Activated T-cell treated with anti-CD3 and anti-CD28 coated beads, Interleukin-2, amount 50 U/mL, for 4 hours (primary cell): ENCODE measurements around the gene DNAJB13. TPM values are rescaled to one million over a fixed set of nuclear protein-coding genes. Genes with fewer than 3 reads are reported as not detected.

Source experiments
- ATAC-seq, 2 donors: fragments of 200-7000 bp; cut with Tn5 transposase; one replicate each; pipeline ENCODE4 v1.10.0; 2021
- DNase-seq: peaks from one replicate; pipeline ENCODE4 v3.0.0-alpha.2; 2020
- H3K27me3 Mint-ChIP-seq: one replicate; pipeline ENCODE4 v1.8.0; 2021; ENCODE audit warnings: low read depth, mixed read lengths
- H3K36me3 Mint-ChIP-seq: one replicate; pipeline ENCODE4 v1.8.0; 2022; ENCODE audit warnings: mixed read lengths; ENCODE audit not compliant: insufficient read depth
- H3K4me1 Mint-ChIP-seq: one replicate; pipeline ENCODE4 v1.8.0; 2021; ENCODE audit warnings: low read depth, mixed read lengths
- H3K4me3 Mint-ChIP-seq: one replicate; pipeline ENCODE4 v1.8.0; 2021; ENCODE audit warnings: mild to moderate bottlenecking, moderate library complexity, mixed read lengths
- H3K9me3 Mint-ChIP-seq: one replicate; pipeline ENCODE4 v1.8.0; 2021; ENCODE audit warnings: mixed read lengths
- total RNA-seq, 3 donors: library from RNA; stranded (reverse); gene quantifications; one replicate each; pipeline ENCODE4 v1.2.1, GENCODE V29; 2021

The DNAJB13 gene
- total RNA-seq, 3 donors from 2014 or later = 0.27 to 0.61 TPM; not detected in 1

- no peak for ATAC-seq
- H3K4me1 Mint-ChIP-seq = peaks cover 81% of the 10 kb centered on the region
- H3K36me3 Mint-ChIP-seq = peaks cover 18% of the 10 kb centered on the region
- no peak overlapping the region for H3K4me3 Mint-ChIP-seq
- no peak for DNase-seq
- H3K9me3 Mint-ChIP-seq = no peaks in the 10 kb centered on the region
- H3K27me3 Mint-ChIP-seq = no peaks in the 10 kb centered on the region
Measured at GRCh38 chr11:74005721-74006517, 55.1 kb downstream of the DNAJB13 start.

GRCh38 chr11:74006743-74007304 lies 56.0 kb downstream of the DNAJB13 start:
- Mint-ChIP-seq H3K4me3 (no peak overlapping the region), H3K36me3 (peaks cover 13% of the 10 kb centered on the region), H3K9me3 (no peaks in the 10 kb centered on the region), H3K4me1 (peaks cover 86% of the 10 kb centered on the region), H3K27me3 (no peaks in the 10 kb centered on the region)
- ATAC-seq (no peak), DNase-seq (no peak)

GRCh38 chr11:74007691-74008372 lies 57.0 kb downstream of the DNAJB13 start:
- H3K4me1 Mint-ChIP-seq = peaks cover 91% of the 10 kb centered on the region
- ATAC-seq (no peak), DNase-seq (no peak)
- H3K36me3 Mint-ChIP-seq = peaks cover 8% of the 10 kb centered on the region
- no peaks in the 10 kb centered on the region for H3K9me3 Mint-ChIP-seq
- no peak overlapping the region for H3K4me3 Mint-ChIP-seq
- no peaks in the 10 kb centered on the region for H3K27me3 Mint-ChIP-seq

GRCh38 chr11:74008373-74009229 lies 57.8 kb downstream of the DNAJB13 start, which contains the start of gene UCP3:
UCP3 (minus strand) TSS chr11:74009085; CDS start chr11:74007042, 2,043 bp downstream.
- Mint-ChIP-seq H3K27me3 (no peaks in the 10 kb centered on the region), H3K4me3 (peak within 1 kb of the TSS; percentile 9), H3K36me3 (peaks cover 2% of the 10 kb centered on the region), H3K4me1 (peaks cover 93% of the 10 kb centered on the region), H3K9me3 (no peaks in the 10 kb centered on the region)
- DNase-seq (no peak), ATAC-seq (no peak)

GRCh38 chr11:74009230-74009547 lies 58.4 kb downstream of the DNAJB13 start:
- no peak overlapping the region for H3K4me3 Mint-ChIP-seq
- no peaks in the 10 kb centered on the region for H3K9me3 Mint-ChIP-seq
- DNase-seq = no peak
- no peaks in the 10 kb centered on the region for H3K36me3 Mint-ChIP-seq
- peaks cover 93% of the 10 kb centered on the region for H3K4me1 Mint-ChIP-seq
- no peaks in the 10 kb centered on the region for H3K27me3 Mint-ChIP-seq
- no peak for ATAC-seq

GRCh38 chr11:74009675-74010305 lies 59.0 kb downstream of the DNAJB13 start:
- ATAC-seq = no peak
- DNase-seq = no peak
- H3K9me3 Mint-ChIP-seq = no peaks in the 10 kb centered on the region
- H3K4me3 Mint-ChIP-seq = peak overlapping the region; percentile 9
- H3K36me3 Mint-ChIP-seq = no peaks in the 10 kb centered on the region
- H3K4me1 Mint-ChIP-seq = peaks cover 93% of the 10 kb centered on the region
- H3K27me3 Mint-ChIP-seq = no peaks in the 10 kb centered on the region

GRCh38 chr11:74010306-74011300 lies 59.8 kb downstream of the DNAJB13 start:
- DNase-seq (no peak), ATAC-seq (no peak)
- Mint-ChIP-seq H3K4me3 (peak overlapping the region; percentile 16), H3K4me1 (peaks cover 93% of the 10 kb centered on the region), H3K36me3 (peaks cover 3% of the 10 kb centered on the region), H3K9me3 (no peaks in the 10 kb centered on the region), H3K27me3 (no peaks in the 10 kb centered on the region)

GRCh38 chr11:74011360-74012073 lies 60.7 kb downstream of the DNAJB13 start:
- H3K4me3 Mint-ChIP-seq = peak overlapping the region; percentile 11

GRCh38 chr11:74012074-74012809 lies 61.4 kb downstream of the DNAJB13 start:
- ATAC-seq = no peak
- peak overlapping the region; percentile 38 for H3K4me3 Mint-ChIP-seq
- no peaks in the 10 kb centered on the region for H3K27me3 Mint-ChIP-seq
- peaks cover 94% of the 10 kb centered on the region for H3K4me1 Mint-ChIP-seq
- DNase-seq = no peak
- peaks cover 16% of the 10 kb centered on the region for H3K36me3 Mint-ChIP-seq
- H3K9me3 Mint-ChIP-seq = no peaks in the 10 kb centered on the region

More at GRCh38 chr11:74011360-74012073, 60.7 kb downstream of the DNAJB13 start:
- Mint-ChIP-seq H3K9me3 (no peaks in the 10 kb centered on the region), H3K27me3 (no peaks in the 10 kb centered on the region), H3K36me3 (peaks cover 9% of the 10 kb centered on the region), H3K4me1 (peaks cover 92% of the 10 kb centered on the region)
- peak; percentile 27 for DNase-seq
- peak; percentile 76 to 77 for ATAC-seq

- no peaks in the 10 kb centered on the region for H3K27me3 Mint-ChIP-seq
- no peaks in the 10 kb centered on the region for H3K9me3 Mint-ChIP-seq
- peaks cover 87% of the 10 kb centered on the region for H3K4me1 Mint-ChIP-seq
- no peak overlapping the region for H3K4me3 Mint-ChIP-seq
- DNase-seq = no peak
- no peak for ATAC-seq
- peaks cover 17% of the 10 kb centered on the region for H3K36me3 Mint-ChIP-seq
Measured at GRCh38 chr11:74013141-74013540, 62.3 kb downstream of the DNAJB13 start.

GRCh38 chr11:74014880-74015279 lies 64.1 kb downstream of the DNAJB13 start:
- DNase-seq = no peak

More at GRCh38 chr11:74014880-74015279, 64.1 kb downstream of the DNAJB13 start:
- H3K9me3 Mint-ChIP-seq = no peaks in the 10 kb centered on the region
- ATAC-seq = no peak
- peaks cover 17% of the 10 kb centered on the region for H3K36me3 Mint-ChIP-seq
- H3K4me1 Mint-ChIP-seq = peaks cover 72% of the 10 kb centered on the region
- no peaks in the 10 kb centered on the region for H3K27me3 Mint-ChIP-seq
- no peak overlapping the region for H3K4me3 Mint-ChIP-seq
